Endodermal cell (in vitro differentiated cells): ENCODE data around the gene DNAJB12. TPM values are rescaled to one million over a fixed set of nuclear protein-coding genes. Genes with fewer than 3 reads are reported as not detected.

Source experiments
- DNase-seq: peaks from one replicate; pipeline ENCODE4 v3.0.0-alpha.2; 2017
- H3K27ac ChIP-seq: 2 replicates; pipeline ENCODE4 v1.5.1; 2013; ENCODE audit warnings: mild to moderate bottlenecking, low read depth, low read length, moderate library complexity
- H3K27me3 ChIP-seq: 2 replicates; pipeline ENCODE4 v1.6.1; 2013; ENCODE audit warnings: mild to moderate bottlenecking, low read length, moderate library complexity; ENCODE audit not compliant: insufficient read depth, control insufficient read depth, poor library complexity, severe bottlenecking
- H3K36me3 ChIP-seq: 2 replicates; pipeline ENCODE4 v1.7.0; 2013; ENCODE audit warnings: mild to moderate bottlenecking, low read length, moderate library complexity; ENCODE audit not compliant: control insufficient read depth, insufficient read depth
- H3K4me1 ChIP-seq: one replicate; pipeline ENCODE4 v1.7.0; 2013; ENCODE audit warnings: low read length; ENCODE audit not compliant: control insufficient read depth, insufficient read depth
- H3K4me3 ChIP-seq: 2 replicates; pipeline ENCODE4 v1.5.1; 2013; ENCODE audit warnings: mild to moderate bottlenecking, low read length, moderate library complexity
- H3K9ac ChIP-seq: 2 replicates; pipeline ENCODE4 v1.6.1; 2013; ENCODE audit warnings: mild to moderate bottlenecking, low read length, moderate library complexity; ENCODE audit not compliant: poor library complexity, severe bottlenecking; ENCODE audit errors: extremely low read depth
- H3K9me3 ChIP-seq: 2 replicates; pipeline ENCODE4 v1.6.1; 2013; ENCODE audit warnings: mild to moderate bottlenecking, low read length, moderate library complexity; ENCODE audit not compliant: control insufficient read depth
- H3K27ac Mint-ChIP-seq: 2 replicates; pipeline ENCODE4 v1.8.0; 2020; ENCODE audit warnings: mixed read lengths
- H3K27me3 Mint-ChIP-seq: 2 replicates; pipeline ENCODE4 v1.8.0; 2021; ENCODE audit warnings: mild to moderate bottlenecking, mixed read lengths; ENCODE audit not compliant: insufficient read depth
- H3K36me3 Mint-ChIP-seq: 2 replicates; pipeline ENCODE4 v1.8.0; 2020; ENCODE audit warnings: low read depth, mixed read lengths
- H3K4me1 Mint-ChIP-seq: 2 replicates; pipeline ENCODE4 v1.8.0; 2020; ENCODE audit warnings: mixed read lengths
- H3K4me3 Mint-ChIP-seq: 2 replicates; pipeline ENCODE4 v1.8.0; 2020; ENCODE audit warnings: mild to moderate bottlenecking, moderate library complexity, mixed read lengths
- H3K9me3 Mint-ChIP-seq: 2 replicates; pipeline ENCODE4 v1.8.0; 2020; ENCODE audit warnings: mild to moderate bottlenecking, mixed read lengths
- WGBS, 2 experiments: methylation state at CpG; one replicate each; pipeline versions ENCODE4 v1.1.5 to v1.1.7; 2013; ENCODE audit warnings: missing lambda C conversion rate in 2 of 2, mixed read lengths in 1 of 2; ENCODE audit not compliant: insufficient coverage in 1 of 2, insufficient read length in 1 of 2; 5-methylcytosine and 5-hydroxymethylcytosine counted together
- total RNA-seq, 2 donors: library from RNA; stranded (reverse); fragmentation: NEBNext Ultra II Directional in 1 of 2; extraction: Animal tissue kit (Norgen Biotek cat#: 25700) in 1 of 2; gene quantifications; 2 replicates in 1 of 2; 3 replicates in 1 of 2; pipeline ENCODE4 v1.2.1, GENCODE V29; 2021
- TF ChIP-seq, protein P1 (sequence below): fragments of 200-600 bp; sonication (generic); conservative IDR thresholded peaks from 2 replicates; pipeline ENCODE4 v1.5.0; 2021; ENCODE audit warnings: antibody characterized with exemption, mild to moderate bottlenecking

The DNAJB12 gene
- total RNA-seq, 2 donors from 2014 or later, result 22.6 to 27.5 TPM

DNA sequence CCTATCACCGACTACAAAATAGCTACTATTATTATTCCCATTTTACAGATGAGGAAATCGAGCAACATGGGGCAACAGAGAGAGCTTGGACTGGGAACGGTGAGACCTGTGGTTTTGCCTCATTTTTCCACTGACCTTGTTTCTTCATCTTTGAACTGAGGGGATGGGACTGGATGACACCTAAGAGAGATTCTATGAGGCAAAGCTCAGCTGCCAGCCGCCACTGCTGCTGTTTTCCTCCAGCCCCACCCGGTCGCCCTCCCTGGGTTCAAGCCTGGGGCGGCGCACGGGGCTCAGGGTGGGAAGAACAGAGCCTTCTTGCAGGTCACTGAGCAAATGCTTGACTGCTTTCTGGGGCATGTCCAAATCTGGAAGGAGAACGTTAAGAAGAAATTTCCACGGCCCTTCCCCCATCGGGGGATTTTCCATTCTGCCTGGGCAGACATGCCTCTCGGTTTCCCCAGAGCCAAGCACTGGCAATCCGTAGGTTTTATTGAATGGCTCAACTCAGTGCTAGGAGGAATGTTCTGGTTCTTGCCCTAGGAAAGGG, 68.7 kb downstream of the DNAJB12 start:
- Histone ChIP-seq H3K27me3 (no peaks in the 10 kb centered on the region), H3K4me3 (no peak overlapping the region), H3K9ac (no peak overlapping the region), H3K27ac (no peak overlapping the region), H3K4me1 (no peaks in the 10 kb centered on the region), H3K36me3 (no peaks in the 10 kb centered on the region), H3K9me3 (no peaks in the 10 kb centered on the region)
- no peaks in the 10 kb centered on the region for H3K27me3 Mint-ChIP-seq
- no peak overlapping the region for H3K27ac Mint-ChIP-seq
- no peaks in the 10 kb centered on the region for H3K9me3 Mint-ChIP-seq
- no peaks in the 10 kb centered on the region for H3K36me3 Mint-ChIP-seq
- no peaks in the 10 kb centered on the region for H3K4me1 Mint-ChIP-seq
- H3K4me3 Mint-ChIP-seq, result no peak overlapping the region
- TF ChIP-seq, protein P1, sequence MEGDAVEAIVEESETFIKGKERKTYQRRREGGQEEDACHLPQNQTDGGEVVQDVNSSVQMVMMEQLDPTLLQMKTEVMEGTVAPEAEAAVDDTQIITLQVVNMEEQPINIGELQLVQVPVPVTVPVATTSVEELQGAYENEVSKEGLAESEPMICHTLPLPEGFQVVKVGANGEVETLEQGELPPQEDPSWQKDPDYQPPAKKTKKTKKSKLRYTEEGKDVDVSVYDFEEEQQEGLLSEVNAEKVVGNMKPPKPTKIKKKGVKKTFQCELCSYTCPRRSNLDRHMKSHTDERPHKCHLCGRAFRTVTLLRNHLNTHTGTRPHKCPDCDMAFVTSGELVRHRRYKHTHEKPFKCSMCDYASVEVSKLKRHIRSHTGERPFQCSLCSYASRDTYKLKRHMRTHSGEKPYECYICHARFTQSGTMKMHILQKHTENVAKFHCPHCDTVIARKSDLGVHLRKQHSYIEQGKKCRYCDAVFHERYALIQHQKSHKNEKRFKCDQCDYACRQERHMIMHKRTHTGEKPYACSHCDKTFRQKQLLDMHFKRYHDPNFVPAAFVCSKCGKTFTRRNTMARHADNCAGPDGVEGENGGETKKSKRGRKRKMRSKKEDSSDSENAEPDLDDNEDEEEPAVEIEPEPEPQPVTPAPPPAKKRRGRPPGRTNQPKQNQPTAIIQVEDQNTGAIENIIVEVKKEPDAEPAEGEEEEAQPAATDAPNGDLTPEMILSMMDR, result no peak
- WGBS, 2 experiments, result 90 to 91% methylated on average over 11 to 14 of the region's 14 CpGs
- no peak for DNase-seq

DNA sequence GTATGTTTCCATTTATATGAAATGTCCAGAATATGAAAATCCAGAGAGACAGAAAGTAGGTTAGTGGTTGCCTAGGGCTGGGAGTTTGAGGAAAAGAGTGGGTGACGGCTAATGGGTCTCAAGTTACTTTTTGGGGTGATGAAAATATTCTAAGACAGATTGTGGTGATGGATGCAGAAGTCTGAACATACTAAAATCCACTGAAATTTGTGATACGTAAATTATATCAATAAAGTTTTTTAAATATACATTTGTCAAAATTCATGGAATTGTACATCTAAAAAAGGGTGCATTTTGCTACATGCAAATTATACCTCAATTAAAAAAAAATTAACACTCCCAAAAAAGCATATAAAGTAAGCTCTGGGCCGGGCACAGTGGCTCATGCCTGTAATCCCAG, 71.6 kb downstream of the DNAJB12 start:
- Histone ChIP-seq H3K9ac (no peak overlapping the region), H3K27me3 (no peaks in the 10 kb centered on the region), H3K4me3 (no peak overlapping the region), H3K36me3 (no peaks in the 10 kb centered on the region), H3K27ac (no peak overlapping the region), H3K9me3 (no peaks in the 10 kb centered on the region), H3K4me1 (no peaks in the 10 kb centered on the region)
- Mint-ChIP-seq H3K27me3 (no peaks in the 10 kb centered on the region), H3K9me3 (no peaks in the 10 kb centered on the region), H3K36me3 (no peaks in the 10 kb centered on the region), H3K4me1 (peaks cover 4% of the 10 kb centered on the region), H3K27ac (no peak overlapping the region), H3K4me3 (no peak overlapping the region)
- DNase-seq, result no peak
- WGBS, 2 experiments, result 93 to 95% methylated on average over 2 of the region's 3 CpGs
- TF ChIP-seq, protein P1, result no peak

Other genes starting within 250 kb of the DNAJB12 start
- gene ANAPC16, start 138.9 kb downstream of the DNAJB12 start, total RNA-seq, result 10 to 100 TPM; 57.4 to 68.4 TPM
- 10 to 100 TPM; 29.2 to 34.0 TPM for gene ASCC1, start 138.6 kb downstream of the DNAJB12 start, total RNA-seq
- gene DDIT4, start 81.0 kb downstream of the DNAJB12 start, total RNA-seq, result 10 to 100 TPM; 20.5 to 30.2 TPM